ENCODE results near the gene ZNF555. TPM values are rescaled to one million over a fixed set of nuclear protein-coding genes. Genes with fewer than 3 reads are reported as not detected.

Gene ZNF555
- total and polyA plus RNA-seq, 2 donors, result 4.2 TPM

Other genes starting within 250 kb of the ZNF555 start
- gene GNG7, start 138.8 kb upstream of the ZNF555 start, total RNA-seq, result 0.71 TPM
- gene GNG7, start 138.8 kb upstream of the ZNF555 start, polyA plus RNA-seq, result 4.2 TPM
- 0.05 TPM for gene DIRAS1, start 120.1 kb upstream of the ZNF555 start, total RNA-seq
- gene DIRAS1, start 120.1 kb upstream of the ZNF555 start, polyA plus RNA-seq, result 0.27 TPM
- gene SLC39A3, start 101.5 kb upstream of the ZNF555 start, total RNA-seq, result 21.2 TPM
- 19.2 TPM for gene SLC39A3, start 101.5 kb upstream of the ZNF555 start, polyA plus RNA-seq
- 29.4 TPM for gene SGTA, start 58.2 kb upstream of the ZNF555 start, total RNA-seq
- gene SGTA, start 58.2 kb upstream of the ZNF555 start, polyA plus RNA-seq, result 55.4 TPM
- 62.7 TPM for gene THOP1, start 56.0 kb upstream of the ZNF555 start, total RNA-seq
- gene THOP1, start 56.0 kb upstream of the ZNF555 start, polyA plus RNA-seq, result 93.9 TPM
- 4.4 TPM for gene ZNF554, start 21.6 kb upstream of the ZNF555 start, total RNA-seq
- 7.1 TPM for gene ZNF554, start 21.6 kb upstream of the ZNF555 start, polyA plus RNA-seq
- gene ZNF556, start 25.9 kb downstream of the ZNF555 start, total RNA-seq, result 0.33 TPM
- gene ZNF556, start 25.9 kb downstream of the ZNF555 start, polyA plus RNA-seq, result 0.16 TPM
- gene ZNF57, start 59.5 kb downstream of the ZNF555 start, total RNA-seq, result 3.3 TPM
- gene ZNF57, start 59.5 kb downstream of the ZNF555 start, polyA plus RNA-seq, result 7.8 TPM
- gene ZNF77, start 103.5 kb downstream of the ZNF555 start, total RNA-seq, result 7.7 TPM
- 4.6 TPM for gene ZNF77, start 103.5 kb downstream of the ZNF555 start, polyA plus RNA-seq
- gene TLE6, start 136.1 kb downstream of the ZNF555 start, total RNA-seq, result 1.4 TPM
- gene TLE6, start 136.1 kb downstream of the ZNF555 start, polyA plus RNA-seq, result 4.9 TPM
- 2.0 TPM for gene TLE2, start 187.8 kb downstream of the ZNF555 start, total RNA-seq
- gene TLE2, start 187.8 kb downstream of the ZNF555 start, polyA plus RNA-seq, result 16.8 TPM
- gene TLE5, start 221.0 kb downstream of the ZNF555 start, total RNA-seq, result 302 TPM
- 540 TPM for gene TLE5, start 221.0 kb downstream of the ZNF555 start, polyA plus RNA-seq